ENCODE results near the gene NBAS.
A peak's percentile ranks its signal among the peaks of the same experiment; 100 is the strongest.

Gene NBAS

GRCh38 chr2:15560988-15561573 is at the start of gene NBAS:
Gene NBAS (minus strand): TSS chr2:15561334. CDS start chr2:15561304, 30 bp downstream.
- peak; percentile 70 for DNase-seq (ENCODE audit: low read depth)

DNA sequence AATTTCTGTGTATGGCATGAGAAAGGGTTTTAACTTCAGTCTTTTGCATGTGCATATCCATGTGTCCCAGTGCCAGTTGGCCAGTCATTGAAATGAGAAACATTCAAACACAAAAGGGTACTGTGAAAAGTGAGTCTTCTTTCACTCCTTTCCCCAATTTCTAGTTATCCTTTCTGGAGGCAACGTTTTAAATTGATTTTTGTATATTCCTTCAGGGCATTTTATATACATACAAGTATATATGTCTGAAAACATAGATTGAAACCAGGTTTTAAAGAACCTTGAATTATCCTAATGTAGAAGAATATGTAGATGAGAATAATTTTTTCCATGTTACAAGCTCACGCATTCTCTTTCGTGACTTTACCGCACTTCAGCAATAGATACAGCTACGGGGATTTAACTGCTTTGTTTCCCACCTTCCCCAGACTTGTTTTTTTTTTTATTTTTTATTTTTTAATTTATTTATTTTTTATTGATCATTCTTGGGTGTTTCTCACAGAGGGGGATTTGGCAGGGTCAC is 49.4 kb upstream of the NBAS start:
- DNase-seq (ENCODE audit: low read depth): no peak

DNA sequence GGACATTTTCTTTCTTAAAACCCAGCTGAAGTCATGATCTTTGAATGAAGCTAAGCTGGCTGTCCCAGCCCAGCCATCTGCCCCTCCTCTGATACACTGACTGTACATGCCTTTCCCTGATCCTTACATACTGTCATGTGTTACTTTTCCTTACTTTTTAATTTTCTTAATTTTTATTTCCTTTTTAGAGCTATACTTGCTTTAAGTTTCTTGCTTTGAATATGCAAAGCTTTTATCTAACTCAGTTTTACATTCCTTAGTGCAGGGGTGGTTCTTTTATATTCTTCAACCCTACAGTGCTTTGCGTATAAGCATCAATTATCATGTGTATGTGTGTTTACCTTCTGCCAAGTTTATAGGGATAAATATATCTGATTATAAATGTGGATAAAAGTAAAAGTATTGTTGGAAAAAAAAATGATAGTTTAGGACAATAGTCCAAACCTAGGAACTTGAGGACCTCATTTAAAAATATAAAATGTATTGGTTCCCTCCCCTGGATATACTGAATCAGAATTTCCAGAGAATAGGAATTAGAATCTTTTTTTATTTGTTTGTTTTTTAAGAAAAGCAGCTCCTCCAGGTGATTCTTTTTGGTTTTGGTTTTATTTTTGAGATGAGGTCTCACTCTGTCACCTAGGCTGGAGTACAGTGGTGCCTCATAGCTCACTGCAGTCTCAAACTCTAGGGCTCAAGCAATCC is 48.4 kb upstream of the NBAS start:
- DNase-seq (ENCODE audit: low read depth): no peak

DNA sequence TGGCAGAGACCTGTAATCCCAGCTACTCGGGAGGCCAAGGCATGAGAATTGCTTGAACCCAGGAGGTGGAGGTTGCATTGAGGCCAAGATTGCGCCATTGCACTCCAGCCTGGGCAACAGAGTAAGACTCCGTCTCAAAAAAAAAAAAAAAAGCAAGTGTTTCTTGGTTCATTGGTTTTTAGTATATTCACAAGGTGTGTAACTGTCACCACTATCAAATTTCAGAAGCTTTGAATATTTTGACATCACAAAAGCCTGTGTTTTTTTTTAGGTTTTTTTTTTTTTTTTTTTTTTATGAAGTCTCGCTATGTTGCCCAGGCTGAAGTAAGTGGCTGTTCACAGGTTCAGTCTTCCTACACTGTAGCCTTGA is 47.2 kb upstream of the NBAS start:
- no peak for DNase-seq (ENCODE audit: low read depth)

DNA sequence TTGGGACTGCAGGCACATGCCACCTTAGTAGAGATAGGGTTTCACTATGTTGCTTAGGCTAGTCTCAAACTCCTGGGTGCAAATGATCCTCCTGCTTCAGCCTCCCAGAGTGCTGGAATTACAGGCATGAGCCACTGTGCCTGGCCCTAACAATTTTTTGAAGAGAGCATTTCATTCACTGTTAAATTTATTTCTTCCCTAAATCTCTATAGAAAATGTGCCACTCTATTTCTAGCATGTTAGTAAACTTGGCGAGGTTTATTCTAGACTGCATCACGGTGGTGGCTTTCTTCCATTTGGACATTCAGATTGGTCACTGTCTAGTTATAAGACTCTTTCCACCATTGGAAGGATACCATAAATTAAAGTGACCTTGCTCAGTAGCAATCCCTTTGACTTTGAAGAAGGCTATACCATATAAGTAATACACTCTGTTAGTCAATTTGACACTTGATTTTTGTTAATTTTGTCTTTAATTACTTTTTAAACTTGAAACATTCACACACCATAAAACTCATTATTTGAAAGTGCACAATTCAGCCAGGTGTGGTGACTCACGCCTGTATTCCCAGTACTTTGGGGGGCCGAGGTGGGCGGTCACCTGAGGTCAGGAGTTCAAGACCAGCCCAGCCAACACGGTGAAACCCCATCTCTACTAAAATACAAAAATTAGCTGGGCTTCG is 46.7 kb upstream of the NBAS start:
- DNase-seq (ENCODE audit: low read depth): no peak

DNA sequence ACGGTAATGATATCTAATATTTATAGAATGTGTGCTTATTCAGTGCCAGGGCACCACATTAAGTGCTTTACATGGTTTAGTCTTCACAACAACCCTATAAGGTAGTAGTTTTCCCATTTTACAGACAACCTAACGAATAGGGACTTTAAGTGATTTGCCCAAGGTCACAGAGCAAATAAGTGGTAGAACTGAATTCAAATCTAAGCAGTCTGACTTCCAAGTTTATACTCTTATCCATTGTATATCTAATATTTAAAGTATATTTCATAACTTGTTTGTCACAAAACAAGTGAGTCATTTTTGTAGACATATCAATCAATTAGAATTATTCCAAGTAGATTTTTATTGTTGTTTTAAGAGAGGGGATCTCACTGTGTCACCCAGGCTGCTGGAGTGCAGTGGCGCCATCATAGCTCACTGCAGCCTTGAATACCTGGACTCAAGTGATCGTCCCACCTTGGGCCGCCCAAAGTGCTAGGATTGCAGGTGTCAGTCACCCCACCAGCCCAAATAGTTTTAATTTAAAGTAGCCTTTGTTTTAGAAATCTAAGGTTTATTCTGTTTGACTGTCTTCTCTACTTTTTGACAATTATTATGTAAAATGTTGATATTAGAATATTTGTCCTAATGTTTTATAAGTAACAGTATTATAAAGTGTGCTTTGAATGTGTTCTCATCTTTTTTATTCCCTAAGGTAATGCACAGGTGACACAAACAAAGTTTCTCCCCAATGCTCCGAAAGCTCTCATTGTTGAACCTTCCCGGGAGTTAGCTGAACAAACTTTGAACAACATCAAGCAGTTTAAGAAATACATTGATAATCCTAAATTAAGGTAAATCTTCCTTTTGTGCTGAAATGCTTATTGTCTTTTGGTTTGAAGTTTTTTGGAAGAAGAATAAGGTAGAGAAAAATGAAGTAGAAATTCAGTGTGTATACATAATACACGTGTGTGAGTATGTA is 45.6 kb upstream of the NBAS start:
- no peak for DNase-seq (ENCODE audit: low read depth)

GRCh38 chr2:15605721-15606120 is 44.6 kb upstream of the NBAS start:
- no peak for DNase-seq (ENCODE audit: low read depth)

GRCh38 chr2:15603948-15604347 is 42.8 kb upstream of the NBAS start:
- no peak for DNase-seq (ENCODE audit: low read depth)

DNA sequence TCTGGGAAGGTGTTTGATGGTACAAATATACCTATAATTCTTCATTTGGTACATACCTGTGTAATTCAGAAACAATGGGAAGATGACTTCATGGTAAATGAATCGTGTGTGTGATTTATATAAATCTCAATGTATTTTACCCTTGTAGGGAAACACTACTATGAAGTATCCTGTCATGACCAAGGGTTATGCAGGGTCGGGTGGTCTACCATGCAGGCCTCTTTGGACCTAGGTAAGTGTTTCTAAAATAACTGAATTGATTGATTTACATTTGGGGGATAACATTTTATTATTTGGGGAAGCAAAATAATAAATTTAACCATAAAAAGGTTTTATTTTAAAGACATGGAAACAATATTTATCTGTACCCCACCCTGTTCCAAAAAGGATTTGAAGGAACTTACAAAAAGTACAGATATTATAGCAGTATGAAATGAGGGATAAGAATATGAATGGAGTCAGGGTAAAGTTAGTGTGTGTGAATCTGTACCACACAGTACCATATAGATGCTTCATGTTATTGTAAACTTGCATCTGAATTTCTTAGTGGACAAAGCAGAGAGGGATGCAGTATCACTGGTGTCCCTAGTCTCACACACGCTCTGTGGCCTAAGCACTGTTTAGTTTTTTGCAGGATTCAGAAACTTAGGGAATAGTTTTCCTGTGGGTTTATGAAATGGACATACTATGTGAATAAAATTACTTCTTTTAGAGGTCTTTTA is 42.1 kb upstream of the NBAS start:
- no peak for DNase-seq (ENCODE audit: low read depth)

DNA sequence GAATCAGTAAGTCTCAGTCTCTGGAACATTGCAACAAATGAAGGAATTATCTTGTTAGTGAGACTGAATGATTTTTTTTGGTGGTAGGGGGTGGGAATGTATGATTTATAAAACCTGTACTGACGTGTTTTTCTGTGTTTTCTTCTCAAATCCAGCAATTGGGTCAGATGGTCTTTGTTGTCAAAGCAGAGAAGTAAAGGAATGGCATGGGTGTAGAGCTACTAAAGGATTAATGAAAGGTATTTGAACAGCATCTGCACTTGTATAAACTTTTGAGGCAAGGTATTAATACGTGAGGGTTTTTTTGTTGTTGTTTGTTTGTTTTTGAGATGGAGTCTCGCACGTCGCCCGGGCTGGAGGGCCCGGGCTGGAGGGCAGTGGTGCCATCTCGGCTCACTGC is 41.3 kb upstream of the NBAS start:
- no peak for DNase-seq (ENCODE audit: low read depth)

DNA sequence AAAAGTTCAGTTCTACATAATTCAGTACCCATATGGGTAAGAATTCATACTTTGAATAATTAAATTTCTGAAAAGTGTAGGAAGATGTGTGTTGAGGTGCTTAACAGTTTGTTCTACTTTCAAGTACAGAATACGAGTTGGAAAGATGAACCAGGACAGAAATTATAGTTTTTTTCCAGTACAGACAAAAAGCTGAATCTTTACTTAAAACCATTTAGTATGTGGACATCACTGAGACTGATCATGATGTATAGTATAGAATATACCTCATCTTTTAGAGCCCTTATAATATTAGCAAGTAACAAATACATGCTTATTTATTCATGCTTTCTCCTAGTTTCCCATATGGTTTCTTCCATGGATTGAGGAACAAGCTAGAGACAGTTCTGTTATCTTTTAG is 40.5 kb upstream of the NBAS start:
- DNase-seq (ENCODE audit: low read depth): no peak

- DNase-seq (ENCODE audit: low read depth): no peak
Measured at GRCh38 chr2:15599994-15600393, 38.9 kb upstream of the NBAS start.

GRCh38 chr2:15596968-15597367 is 35.8 kb upstream of the NBAS start:
- DNase-seq (ENCODE audit: low read depth): no peak

GRCh38 chr2:15596350-15596749 is 35.2 kb upstream of the NBAS start:
- DNase-seq (ENCODE audit: low read depth): no peak

DNA sequence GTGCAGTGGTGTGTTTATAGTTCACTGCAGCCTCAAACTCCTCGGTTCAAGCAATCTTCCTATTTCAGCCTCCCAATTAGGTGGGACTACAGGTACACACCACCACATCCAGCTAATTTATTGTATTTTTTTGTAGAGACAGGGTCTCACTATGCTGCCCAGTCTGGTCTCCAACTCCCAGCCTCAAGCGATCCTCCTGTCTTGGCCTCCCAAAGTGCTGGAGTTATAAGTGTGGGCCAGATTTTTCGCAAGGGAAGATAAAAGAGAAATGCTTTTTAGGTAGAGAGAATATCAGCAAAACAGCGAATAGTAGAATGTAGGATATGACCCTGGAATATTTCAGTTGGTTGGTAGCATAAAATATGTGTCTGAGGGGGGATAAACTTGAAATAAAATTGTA is 34.8 kb upstream of the NBAS start:
- DNase-seq (ENCODE audit: low read depth): no peak

- no peak for DNase-seq (ENCODE audit: low read depth)
Measured at GRCh38 chr2:15595342-15595905, 34.3 kb upstream of the NBAS start.

DNA sequence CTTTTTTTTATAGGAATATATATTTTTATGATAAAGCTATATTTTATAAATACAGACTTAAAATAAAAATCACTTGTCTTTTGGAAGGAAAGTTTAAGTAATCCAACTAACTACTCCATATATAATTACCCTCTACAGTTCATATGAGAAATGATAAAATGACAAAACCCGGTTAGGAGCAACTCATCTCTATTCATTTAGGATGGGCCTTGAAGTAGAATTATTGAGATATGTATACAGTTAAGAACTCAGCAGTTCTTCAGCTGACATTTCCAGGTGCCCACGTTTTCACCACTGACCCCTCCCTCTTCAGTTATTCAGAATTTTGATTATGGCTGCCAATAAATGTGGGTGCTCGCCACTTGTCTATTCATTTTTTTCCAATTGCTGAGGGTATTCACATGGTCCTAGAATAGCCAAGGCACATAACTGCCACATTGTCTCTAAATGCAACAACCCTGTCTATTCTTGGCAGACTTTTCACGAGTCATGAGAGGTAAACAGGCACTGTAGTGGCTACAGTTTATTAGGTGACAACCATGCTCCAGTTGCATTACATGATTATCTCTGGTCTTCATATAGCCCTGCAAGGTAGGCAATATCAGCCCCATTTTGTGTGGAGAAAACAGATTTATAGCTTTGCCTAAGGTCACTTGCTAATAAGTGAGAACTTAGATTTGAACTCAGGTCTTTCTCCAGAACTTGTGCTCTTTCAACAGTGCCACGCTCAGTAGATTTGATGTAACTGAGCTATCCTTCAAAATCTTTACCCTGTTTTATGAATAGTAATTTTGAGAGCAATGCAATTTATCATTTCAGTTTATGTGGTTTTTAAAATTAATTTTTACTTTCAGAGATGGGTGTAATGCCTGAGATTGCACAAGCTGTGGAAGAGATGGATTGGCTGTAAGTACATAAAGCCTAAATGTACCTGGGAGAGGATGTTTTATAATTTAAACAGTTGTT is 33.4 kb upstream of the NBAS start:
- DNase-seq (ENCODE audit: low read depth): no peak

DNA sequence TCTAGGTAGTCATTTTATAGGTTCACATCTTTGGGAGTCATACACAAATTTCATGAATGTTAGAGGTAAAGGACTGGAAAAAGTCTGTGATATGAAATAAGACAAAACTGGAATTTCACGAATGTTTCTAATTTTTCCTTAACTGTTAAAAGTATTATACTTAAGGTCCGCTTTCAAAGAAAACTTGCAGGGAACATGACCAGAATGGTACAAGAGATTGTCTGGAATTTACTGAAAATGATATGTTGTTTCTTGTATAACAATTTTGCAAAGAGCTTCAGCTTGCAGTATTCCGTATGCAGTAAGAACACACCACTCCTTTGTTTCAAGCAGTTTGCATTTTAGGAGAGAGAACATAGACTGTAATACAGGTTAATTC is 32.2 kb upstream of the NBAS start:
- DNase-seq (ENCODE audit: low read depth): no peak

GRCh38 chr2:15591692-15592463 is 30.7 kb upstream of the NBAS start, which contains the start of gene DDX1:
Gene DDX1 (plus strand): TSS chr2:15591868. CDS start chr2:15591934, 66 bp downstream.
- peak; percentile 86 for DNase-seq (ENCODE audit: low read depth)
